Immature natural killer cell (primary cell): ENCODE data around the gene INCENP. TPM values are rescaled to one million over a fixed set of nuclear protein-coding genes. Genes with fewer than 3 reads are reported as not detected.

Experiments
- DNase-seq, 3 donors: peaks; one replicate each; pipeline ENCODE4 v3.0.0; 2022; ENCODE audit warnings: mixed read lengths in 1 of 3
- H3K27ac Mint-ChIP-seq, 6 donors: one replicate each; pipeline ENCODE4 v1.8.0; 2020; ENCODE audit warnings: mixed read lengths in 6 of 6, mild to moderate bottlenecking in 5 of 6, inconsistent platforms in 4 of 6, moderate library complexity in 3 of 6
- H3K27me3 Mint-ChIP-seq, 3 donors: one replicate each; pipeline ENCODE4 v1.8.0; 2020 to 2021; ENCODE audit warnings: low read depth in 3 of 3, mild to moderate bottlenecking in 3 of 3, mixed read lengths in 3 of 3, moderate library complexity in 3 of 3, inconsistent platforms in 1 of 3
- H3K36me3 Mint-ChIP-seq, 3 donors: one replicate each; pipeline ENCODE4 v1.8.0; 2020; ENCODE audit warnings: mixed read lengths in 3 of 3, inconsistent platforms in 2 of 3, mild to moderate bottlenecking in 2 of 3
- H3K4me1 Mint-ChIP-seq, 2 donors: one replicate each; pipeline ENCODE4 v1.8.0; 2020; ENCODE audit warnings: inconsistent platforms in 2 of 2, mild to moderate bottlenecking in 2 of 2, mixed read lengths in 2 of 2, moderate library complexity in 1 of 2
- H3K4me3 Mint-ChIP-seq, 5 donors: one replicate each; pipeline ENCODE4 v1.8.0; 2020; ENCODE audit warnings: mild to moderate bottlenecking in 5 of 5, mixed read lengths in 5 of 5, inconsistent platforms in 3 of 5, moderate library complexity in 3 of 5
- H3K9me3 Mint-ChIP-seq, 6 donors: one replicate each; pipeline ENCODE4 v1.8.0; 2020; ENCODE audit warnings: mild to moderate bottlenecking in 6 of 6, mixed read lengths in 6 of 6, inconsistent platforms in 4 of 6, moderate library complexity in 3 of 6
- polyA plus RNA-seq, 3 donors: library from polyadenylated mRNA; unstranded; fragments of 300-500 nt; fragmentation: Illumina TruSeq; gene quantifications; one replicate each; pipeline ENCODE4 v1.2.3, GENCODE V29; 2021

Gene INCENP
- polyA plus RNA-seq, 3 donors from 2014 or later = 1.9 to 3.1 (median 2.7) TPM

GRCh38 chr11:62108017-62108750 lies 15.6 kb upstream of the INCENP start:
- peak; percentile 57 to 65 (median 59) for DNase-seq

DNA sequence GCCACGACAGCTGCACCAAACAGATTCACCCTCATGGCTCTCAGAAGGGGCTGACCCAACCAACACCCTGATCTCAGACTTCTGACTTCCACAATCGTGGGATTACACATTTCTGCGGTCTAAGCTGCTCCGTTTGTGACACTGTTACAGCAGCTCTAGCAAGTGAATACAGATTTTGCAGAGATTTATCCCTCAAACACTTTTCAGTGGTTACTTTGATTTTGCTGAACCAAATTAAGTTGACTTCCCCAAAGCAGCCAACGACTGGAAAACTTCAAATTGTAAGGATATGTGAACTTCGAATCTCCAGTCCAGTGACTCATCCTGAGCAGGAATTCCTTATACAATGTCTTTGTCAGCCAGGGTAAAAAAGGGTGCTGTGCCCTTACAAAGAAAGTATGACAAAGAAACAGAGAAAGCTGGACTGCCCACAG lies 14.8 kb upstream of the INCENP start:
- Mint-ChIP-seq H3K9me3 (no peaks in the 10 kb centered on the region), H3K27me3 (peaks cover 0 to 4% (median 3%) of the 10 kb centered on the region in 3 donors), H3K4me3 (no peak overlapping the region), H3K36me3 (no peaks in the 10 kb centered on the region), H3K27ac (no peak overlapping the region), H3K4me1 (peaks cover 18 to 22% of the 10 kb centered on the region in 2 donors)
- DNase-seq = no peak

More at GRCh38 chr11:62108017-62108750, 15.6 kb upstream of the INCENP start:
- H3K27me3 Mint-ChIP-seq = peaks cover 0 to 4% (median 3%) of the 10 kb centered on the region in 3 donors
- H3K9me3 Mint-ChIP-seq = no peaks in the 10 kb centered on the region
- peaks cover 18 to 22% of the 10 kb centered on the region in 2 donors for H3K4me1 Mint-ChIP-seq
- H3K27ac Mint-ChIP-seq = peak overlapping the region in 2 of 6 donors; percentile 22 to 40
- H3K36me3 Mint-ChIP-seq = no peaks in the 10 kb centered on the region
- H3K4me3 Mint-ChIP-seq = peak overlapping the region in 1 of 5 donors; percentile 7

GRCh38 chr11:62115085-62115694 lies 8.6 kb upstream of the INCENP start:
- Mint-ChIP-seq H3K4me3 (no peak overlapping the region), H3K4me1 (peaks cover 0 to 2% of the 10 kb centered on the region in 2 donors), H3K27ac (no peak overlapping the region), H3K27me3 (peaks cover 2 to 6% (median 5%) of the 10 kb centered on the region in 3 donors), H3K36me3 (no peaks in the 10 kb centered on the region), H3K9me3 (peaks cover 0 to 5% (median 0%) of the 10 kb centered on the region in 6 donors)
- DNase-seq = no peak

DNA sequence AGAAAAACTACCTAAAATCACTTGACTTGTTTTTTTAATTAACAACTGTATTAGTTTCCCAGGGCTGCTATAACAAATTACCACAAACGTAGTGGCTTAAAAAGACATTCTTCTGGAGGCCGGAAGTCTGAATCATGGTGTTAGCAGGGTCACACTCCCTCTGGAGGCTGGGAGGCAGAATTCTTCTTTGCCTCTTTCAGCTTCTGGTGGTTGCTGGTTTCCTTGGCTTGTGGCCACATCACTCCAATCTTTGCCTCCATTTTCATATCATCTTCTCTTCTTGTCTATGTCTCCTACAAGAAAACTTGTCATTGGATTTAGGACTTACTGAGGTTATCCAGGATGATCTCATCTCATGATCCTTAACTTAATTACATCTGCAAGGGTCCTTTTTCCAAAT lies 7.4 kb upstream of the INCENP start:
- peaks cover 0 to 5% (median 0%) of the 10 kb centered on the region in 6 donors for H3K9me3 Mint-ChIP-seq
- H3K27me3 Mint-ChIP-seq = peaks cover 2 to 6% (median 5%) of the 10 kb centered on the region in 3 donors
- no peak overlapping the region for H3K4me3 Mint-ChIP-seq
- H3K27ac Mint-ChIP-seq = no peak overlapping the region
- H3K36me3 Mint-ChIP-seq = no peaks in the 10 kb centered on the region
- peaks cover 0 to 2% of the 10 kb centered on the region in 2 donors for H3K4me1 Mint-ChIP-seq
- no peak for DNase-seq

- no peak for DNase-seq
- H3K27ac Mint-ChIP-seq = no peak overlapping the region
- no peaks in the 10 kb centered on the region for H3K36me3 Mint-ChIP-seq
- H3K4me1 Mint-ChIP-seq = peaks cover 11 to 14% of the 10 kb centered on the region in 2 donors
- H3K27me3 Mint-ChIP-seq = peaks cover 6 to 9% (median 8%) of the 10 kb centered on the region in 3 donors
- H3K4me3 Mint-ChIP-seq = no peak overlapping the region
- H3K9me3 Mint-ChIP-seq = peaks cover 0 to 5% (median 0%) of the 10 kb centered on the region in 6 donors
Observed at GRCh38 chr11:62119569-62119968, 4.2 kb upstream of the INCENP start.

DNA sequence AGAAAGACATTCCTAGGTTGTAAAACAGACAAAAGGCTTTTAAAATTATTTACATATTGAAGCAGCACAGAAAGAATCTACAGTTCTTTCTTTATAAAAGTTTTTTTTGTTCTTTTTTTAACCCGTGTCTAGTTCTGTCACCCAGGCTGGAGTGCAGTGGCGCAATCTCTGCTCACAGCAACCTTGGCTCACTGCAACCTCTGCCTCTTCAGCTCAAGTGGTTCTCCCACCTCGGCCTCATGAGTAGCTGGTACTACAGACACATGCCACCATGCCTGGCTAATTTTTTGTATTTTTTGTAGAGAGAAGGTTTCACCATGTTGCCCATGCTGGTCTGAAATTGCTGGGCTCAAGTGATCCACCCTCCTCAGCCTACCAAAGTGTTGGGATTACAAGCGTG lies 3.8 kb upstream of the INCENP start:
- Mint-ChIP-seq H3K4me3 (no peak overlapping the region), H3K27me3 (peaks cover 6 to 9% (median 8%) of the 10 kb centered on the region in 3 donors), H3K27ac (no peak overlapping the region), H3K9me3 (peaks cover 0 to 5% (median 0%) of the 10 kb centered on the region in 6 donors), H3K36me3 (no peaks in the 10 kb centered on the region), H3K4me1 (peaks cover 15 to 19% of the 10 kb centered on the region in 2 donors)
- DNase-seq = no peak

- Mint-ChIP-seq H3K9me3 (peaks cover 0 to 5% (median 0%) of the 10 kb centered on the region in 6 donors), H3K4me1 (peaks cover 19 to 23% of the 10 kb centered on the region in 2 donors), H3K36me3 (no peaks in the 10 kb centered on the region), H3K4me3 (no peak overlapping the region), H3K27ac (no peak overlapping the region), H3K27me3 (peaks cover 6 to 9% (median 8%) of the 10 kb centered on the region in 3 donors)
- DNase-seq = no peak
Observed at GRCh38 chr11:62120431-62120830, 3.4 kb upstream of the INCENP start.

GRCh38 chr11:62122076-62122475 lies 1.7 kb upstream of the INCENP start:
- H3K36me3 Mint-ChIP-seq = no peaks in the 10 kb centered on the region
- H3K27ac Mint-ChIP-seq = no peak overlapping the region
- H3K9me3 Mint-ChIP-seq = no peaks in the 10 kb centered on the region
- DNase-seq = no peak
- peaks cover 8 to 9% (median 8%) of the 10 kb centered on the region in 3 donors for H3K27me3 Mint-ChIP-seq
- H3K4me3 Mint-ChIP-seq = no peak overlapping the region
- H3K4me1 Mint-ChIP-seq = peaks cover 24 to 27% of the 10 kb centered on the region in 2 donors

GRCh38 chr11:62124186-62125113 lies 639 bp downstream of the INCENP start:
- peaks cover 0 to 4% (median 4%) of the 10 kb centered on the region in 3 donors for H3K36me3 Mint-ChIP-seq
- peaks cover 24 to 27% of the 10 kb centered on the region in 2 donors for H3K4me1 Mint-ChIP-seq
- peaks cover 8 to 9% (median 8%) of the 10 kb centered on the region in 3 donors for H3K27me3 Mint-ChIP-seq
- DNase-seq = peak; percentile 5 to 14 (median 13)
- peak overlapping the region; percentile 84 to 93 (median 90) for H3K27ac Mint-ChIP-seq
- H3K4me3 Mint-ChIP-seq = peak overlapping the region; percentile 94 to 96 (median 95)
- H3K9me3 Mint-ChIP-seq = no peaks in the 10 kb centered on the region

DNA sequence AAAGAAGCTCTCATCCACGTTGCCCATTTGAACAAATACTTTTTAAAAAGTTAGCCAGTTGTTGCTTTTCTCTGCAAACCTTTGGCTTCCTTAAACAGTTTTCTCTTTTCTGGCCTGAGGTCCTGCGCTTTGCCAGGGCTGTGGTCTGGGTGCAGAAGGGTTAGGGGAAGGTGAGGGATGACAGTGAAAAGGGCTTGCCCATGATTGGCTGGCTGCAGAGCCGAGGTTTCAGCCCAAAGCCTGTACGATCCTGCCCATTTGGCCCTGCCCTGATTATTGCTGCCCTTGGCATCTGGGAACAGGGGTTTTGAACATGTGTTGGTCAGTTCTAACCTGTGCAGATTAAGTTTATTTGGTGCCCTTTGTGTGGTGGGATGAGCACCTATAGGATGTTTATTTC lies 1.5 kb downstream of the INCENP start:
- peak overlapping the region in 1 of 6 donors; percentile 6 for H3K27ac Mint-ChIP-seq
- H3K4me1 Mint-ChIP-seq = peaks cover 24 to 27% of the 10 kb centered on the region in 2 donors
- peaks cover 0 to 5% (median 4%) of the 10 kb centered on the region in 3 donors for H3K36me3 Mint-ChIP-seq
- H3K4me3 Mint-ChIP-seq = peak overlapping the region; percentile 15 to 96 (median 95)
- peaks cover 7 to 9% (median 8%) of the 10 kb centered on the region in 3 donors for H3K27me3 Mint-ChIP-seq
- no peak for DNase-seq
- no peaks in the 10 kb centered on the region for H3K9me3 Mint-ChIP-seq

GRCh38 chr11:62125881-62126280 lies 2.1 kb downstream of the INCENP start:
- H3K9me3 Mint-ChIP-seq = no peaks in the 10 kb centered on the region
- H3K27ac Mint-ChIP-seq = no peak overlapping the region
- H3K27me3 Mint-ChIP-seq = peaks cover 6 to 8% (median 7%) of the 10 kb centered on the region in 3 donors
- no peak for DNase-seq
- peaks cover 24 to 27% of the 10 kb centered on the region in 2 donors for H3K4me1 Mint-ChIP-seq
- peak overlapping the region in 4 of 5 donors; percentile 18 to 96 (median 95) for H3K4me3 Mint-ChIP-seq
- peaks cover 0 to 8% (median 4%) of the 10 kb centered on the region in 3 donors for H3K36me3 Mint-ChIP-seq

- Mint-ChIP-seq H3K36me3 (peaks cover 3 to 12% (median 9%) of the 10 kb centered on the region in 3 donors), H3K27ac (no peak overlapping the region), H3K27me3 (peaks cover 6 to 8% (median 7%) of the 10 kb centered on the region in 3 donors), H3K4me1 (peaks cover 25 to 38% of the 10 kb centered on the region in 2 donors), H3K4me3 (no peak overlapping the region), H3K9me3 (no peaks in the 10 kb centered on the region)
- no peak for DNase-seq
Observed at GRCh38 chr11:62127426-62127825, 3.6 kb downstream of the INCENP start.
